ENCODE results near the gene CENPH.
"Not testable (repeated sequence)": the region's sequence is repeated elsewhere in the genome, so short reads cannot be mapped to it uniquely, and the experiment has no call there.

CENPH gene

DNA sequence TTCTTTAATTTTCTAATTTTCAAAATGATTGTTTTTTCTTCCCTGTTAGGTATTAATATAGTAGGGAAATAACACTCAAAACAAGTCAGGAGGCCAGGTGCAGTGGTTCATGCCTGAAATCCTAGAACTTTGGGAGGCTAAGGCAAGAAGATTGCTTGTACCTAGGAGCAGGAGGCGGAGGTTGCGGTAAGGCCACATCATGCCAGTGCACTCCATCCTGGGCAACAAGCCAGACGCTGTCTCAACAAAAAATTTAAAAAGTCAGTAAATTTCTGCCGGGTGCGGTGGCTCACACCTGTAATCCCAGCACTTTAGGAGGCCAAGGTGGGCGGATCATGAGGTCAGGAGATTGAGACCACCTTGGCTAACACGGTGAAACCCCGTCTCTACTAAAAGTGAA is 35.1 kb downstream of the CENPH start:
- no peak for DNase-seq (ENCODE audit: low read depth)
- TF ChIP-seq, protein P1, sequence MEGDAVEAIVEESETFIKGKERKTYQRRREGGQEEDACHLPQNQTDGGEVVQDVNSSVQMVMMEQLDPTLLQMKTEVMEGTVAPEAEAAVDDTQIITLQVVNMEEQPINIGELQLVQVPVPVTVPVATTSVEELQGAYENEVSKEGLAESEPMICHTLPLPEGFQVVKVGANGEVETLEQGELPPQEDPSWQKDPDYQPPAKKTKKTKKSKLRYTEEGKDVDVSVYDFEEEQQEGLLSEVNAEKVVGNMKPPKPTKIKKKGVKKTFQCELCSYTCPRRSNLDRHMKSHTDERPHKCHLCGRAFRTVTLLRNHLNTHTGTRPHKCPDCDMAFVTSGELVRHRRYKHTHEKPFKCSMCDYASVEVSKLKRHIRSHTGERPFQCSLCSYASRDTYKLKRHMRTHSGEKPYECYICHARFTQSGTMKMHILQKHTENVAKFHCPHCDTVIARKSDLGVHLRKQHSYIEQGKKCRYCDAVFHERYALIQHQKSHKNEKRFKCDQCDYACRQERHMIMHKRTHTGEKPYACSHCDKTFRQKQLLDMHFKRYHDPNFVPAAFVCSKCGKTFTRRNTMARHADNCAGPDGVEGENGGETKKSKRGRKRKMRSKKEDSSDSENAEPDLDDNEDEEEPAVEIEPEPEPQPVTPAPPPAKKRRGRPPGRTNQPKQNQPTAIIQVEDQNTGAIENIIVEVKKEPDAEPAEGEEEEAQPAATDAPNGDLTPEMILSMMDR (IDR thresholded peaks at IDR 0.05; ENCODE audit: insufficient read depth, low read depth, low read length, missing control alignments) = no peak
- no peak overlapping the region for H3K4me3 ChIP-seq (ENCODE audit: low read length)

DNA sequence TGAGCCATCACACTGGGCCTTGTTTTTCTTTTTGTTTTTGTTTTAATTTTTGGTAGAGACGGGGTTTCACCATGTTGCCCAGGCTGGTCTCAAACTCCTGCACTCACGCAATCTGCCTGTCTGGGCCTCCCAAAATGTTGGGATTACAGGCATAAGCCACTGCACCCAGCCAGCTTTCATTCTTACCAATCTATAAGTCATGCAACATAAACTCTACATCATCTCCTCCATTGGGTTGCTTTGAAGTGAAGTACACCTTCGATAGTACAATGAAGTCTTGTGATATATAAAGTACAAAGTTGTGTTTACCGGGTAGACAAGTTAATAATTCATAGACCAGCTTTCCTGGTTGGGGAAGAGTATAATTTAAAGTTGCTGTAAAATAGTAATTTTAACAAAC is 36.5 kb downstream of the CENPH start:
- no peak for DNase-seq (ENCODE audit: low read depth)
- TF ChIP-seq, protein P1 (IDR thresholded peaks at IDR 0.05; ENCODE audit: insufficient read depth, low read depth, low read length, missing control alignments) = no peak
- no peak overlapping the region for H3K4me3 ChIP-seq (ENCODE audit: low read length)

DNA sequence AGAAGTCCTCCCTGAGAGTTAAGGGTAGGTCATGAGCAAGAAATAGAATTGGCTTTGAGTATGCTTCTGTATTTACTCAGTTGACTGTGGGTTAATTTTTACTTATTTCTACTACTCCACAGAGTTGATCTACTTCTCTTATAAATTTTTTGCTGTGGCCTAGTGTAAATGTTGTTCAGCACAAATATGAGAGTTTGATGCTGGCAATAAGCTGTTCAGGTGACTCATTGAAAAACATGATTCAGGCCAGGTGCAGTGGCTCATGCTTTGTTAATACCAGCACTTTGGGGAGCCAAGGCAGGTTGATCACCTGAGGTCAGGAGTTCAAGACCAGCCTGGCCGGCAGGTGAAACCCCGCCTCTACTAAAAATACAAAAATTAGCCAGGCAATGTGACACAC is 40.8 kb downstream of the CENPH start:
- DNase-seq (ENCODE audit: low read depth) = peak; percentile 63
- H3K4me3 ChIP-seq (ENCODE audit: low read length) = no peak overlapping the region
- TF ChIP-seq, protein P1 (IDR thresholded peaks at IDR 0.05; ENCODE audit: insufficient read depth, low read depth, low read length, missing control alignments) = no peak

DNA sequence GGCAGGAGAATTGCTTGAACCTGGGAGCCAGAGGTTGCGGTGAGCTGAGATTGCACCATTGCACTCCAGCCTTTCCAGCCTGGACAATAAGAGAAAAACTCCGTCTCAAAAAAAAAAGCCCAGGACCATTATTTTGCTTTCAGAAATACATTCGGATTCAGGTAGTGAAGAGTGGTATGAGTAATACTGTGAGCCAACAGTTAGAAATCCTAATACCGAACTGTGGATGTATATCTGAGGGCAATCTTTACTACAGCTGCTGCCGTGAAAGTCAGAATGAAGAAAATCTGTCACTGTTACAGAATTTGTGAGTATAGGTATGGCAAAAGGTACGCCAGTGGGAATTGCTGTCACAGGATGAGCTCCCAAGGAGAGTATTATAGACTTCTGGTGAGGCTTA is 41.9 kb downstream of the CENPH start:
- DNase-seq (ENCODE audit: low read depth) = no peak
- TF ChIP-seq, protein P1 (IDR thresholded peaks at IDR 0.05; ENCODE audit: insufficient read depth, low read depth, low read length, missing control alignments) = no peak
- H3K4me3 ChIP-seq (ENCODE audit: low read length) = no peak overlapping the region

DNA sequence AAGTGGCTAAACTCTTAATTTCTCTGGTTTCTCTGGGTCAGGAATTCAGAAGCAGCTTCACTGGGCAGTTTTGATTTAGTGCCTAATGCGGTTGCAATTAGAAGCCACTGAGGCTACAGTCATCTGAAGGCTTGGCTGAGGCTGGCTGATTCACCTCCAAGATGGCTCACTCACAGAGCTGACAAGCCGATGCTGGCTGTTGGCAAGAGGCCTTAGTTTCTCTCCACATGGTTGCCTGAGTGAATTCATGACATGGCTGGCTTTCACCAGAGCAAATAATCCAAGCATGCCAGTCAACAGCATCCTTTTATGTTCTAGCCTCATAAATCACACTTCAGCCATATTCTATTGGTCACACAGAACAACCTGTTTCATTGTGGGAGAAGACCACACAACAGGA is 42.5 kb downstream of the CENPH start:
- no peak overlapping the region for H3K4me3 ChIP-seq (ENCODE audit: low read length)
- DNase-seq (ENCODE audit: low read depth) = no peak
- TF ChIP-seq, protein P1 (IDR thresholded peaks at IDR 0.05; ENCODE audit: insufficient read depth, low read depth, low read length, missing control alignments) = no peak

DNA sequence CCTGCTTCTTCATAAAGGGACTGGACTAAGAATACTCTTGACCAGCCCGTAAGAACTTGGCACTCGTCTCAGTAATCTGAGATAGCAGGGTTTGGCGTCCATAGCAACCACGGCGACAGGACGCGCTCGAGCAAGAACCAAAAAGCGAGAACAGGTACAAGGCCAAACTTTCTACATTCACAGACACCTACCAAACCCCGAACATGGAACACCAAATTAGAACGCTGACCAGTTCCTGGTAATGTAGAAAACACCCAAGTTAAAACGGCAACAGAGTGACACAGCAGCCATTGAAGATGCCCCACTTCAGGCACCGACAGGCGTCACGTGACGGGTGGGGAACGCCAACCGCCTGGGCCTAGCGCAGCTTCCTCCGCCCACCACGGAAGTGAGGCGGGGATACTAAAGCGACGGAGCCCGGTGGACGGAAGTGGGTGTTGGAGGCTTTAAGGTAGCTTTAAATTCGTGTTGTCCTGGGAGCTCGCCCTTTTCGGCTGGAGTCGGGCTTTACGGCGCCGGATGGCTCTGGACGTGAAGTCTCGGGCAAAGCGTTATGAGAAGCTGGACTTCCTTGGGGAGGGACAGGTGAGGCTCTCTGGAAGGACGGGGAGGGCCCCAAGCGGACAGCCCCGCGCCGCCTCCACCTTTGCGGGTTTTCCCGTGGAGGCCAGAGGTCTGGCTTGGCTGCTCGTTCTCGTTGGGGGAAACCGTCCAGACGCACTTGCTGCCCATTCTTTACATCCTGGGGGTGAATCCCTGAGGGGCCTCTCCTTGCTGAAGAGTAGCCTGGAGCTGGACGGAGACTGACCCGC is 45.3 kb downstream of the CENPH start, which contains the start of gene CDK7:
Gene CDK7 (plus strand): TSS at position 430 of the 812 bp plus-strand sequence. CDS start 90 bp downstream, at position 520.
- DNase-seq (ENCODE audit: low read depth) = peak; percentile 93
- peak within 1 kb of the TSS; percentile 94 for H3K4me3 ChIP-seq (ENCODE audit: low read length)
- TF ChIP-seq, protein P1 (IDR thresholded peaks at IDR 0.05; ENCODE audit: insufficient read depth, low read depth, low read length, missing control alignments) = no peak

DNA sequence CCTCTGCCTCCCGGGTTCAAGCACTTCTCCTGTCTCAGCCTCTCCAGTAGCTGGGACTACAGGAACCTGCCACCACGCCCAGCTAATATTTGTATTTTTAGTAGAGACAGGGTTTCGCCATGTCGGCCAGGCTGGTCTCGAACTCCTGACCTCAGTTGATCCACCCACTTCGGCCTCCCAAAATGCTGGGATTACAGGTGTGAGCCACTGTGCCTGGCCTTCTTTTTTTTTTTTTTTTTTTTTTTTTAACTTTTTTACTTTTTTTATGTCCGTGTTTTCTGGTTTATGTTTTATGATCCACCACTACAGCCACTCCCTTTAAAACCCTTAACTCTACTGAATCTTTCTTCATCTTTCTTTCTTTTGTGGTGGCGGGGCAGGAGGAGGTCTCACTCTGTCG is 47.4 kb downstream of the CENPH start:
- not testable (repeated sequence) for H3K4me3 ChIP-seq (ENCODE audit: low read length); DNase-seq (ENCODE audit: low read depth)

All from epithelial cell of esophagus (primary cell).